VCaP (cell line): ENCODE data around the gene MTRFR.

Experiments
- H3K27ac ChIP-seq: fragments of 450-650 bp; 2 replicates; pipeline ENCODE4 v1.5.1; 2017
- TF ChIP-seq, protein P1 (sequence below): fragments of 450-650 bp; conservative IDR thresholded peaks from 2 replicates; pipeline ENCODE4 v1.5.1; 2017; ENCODE audit warnings: mild to moderate bottlenecking, moderate library complexity

The MTRFR gene

DNA sequence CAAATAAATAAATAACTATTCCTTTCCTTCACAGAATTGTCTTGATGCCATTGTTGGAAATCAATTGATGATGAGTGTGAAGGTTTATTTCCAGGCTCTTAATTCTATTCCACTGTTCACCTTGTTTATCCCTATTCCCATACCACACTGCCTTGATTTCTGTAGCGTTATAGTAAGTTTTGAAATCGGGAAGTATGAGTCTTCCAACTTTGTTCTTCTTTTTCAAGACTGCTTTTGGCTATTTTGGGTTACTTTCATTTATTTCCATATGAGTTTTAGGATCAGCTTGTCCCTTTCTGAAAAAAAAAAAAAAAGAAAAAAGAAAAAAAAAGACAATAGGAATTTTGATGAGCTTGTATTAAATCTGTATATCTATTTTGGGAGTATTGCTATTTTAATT lies 47.7 kb downstream of the MTRFR start:
- TF ChIP-seq, protein P1, sequence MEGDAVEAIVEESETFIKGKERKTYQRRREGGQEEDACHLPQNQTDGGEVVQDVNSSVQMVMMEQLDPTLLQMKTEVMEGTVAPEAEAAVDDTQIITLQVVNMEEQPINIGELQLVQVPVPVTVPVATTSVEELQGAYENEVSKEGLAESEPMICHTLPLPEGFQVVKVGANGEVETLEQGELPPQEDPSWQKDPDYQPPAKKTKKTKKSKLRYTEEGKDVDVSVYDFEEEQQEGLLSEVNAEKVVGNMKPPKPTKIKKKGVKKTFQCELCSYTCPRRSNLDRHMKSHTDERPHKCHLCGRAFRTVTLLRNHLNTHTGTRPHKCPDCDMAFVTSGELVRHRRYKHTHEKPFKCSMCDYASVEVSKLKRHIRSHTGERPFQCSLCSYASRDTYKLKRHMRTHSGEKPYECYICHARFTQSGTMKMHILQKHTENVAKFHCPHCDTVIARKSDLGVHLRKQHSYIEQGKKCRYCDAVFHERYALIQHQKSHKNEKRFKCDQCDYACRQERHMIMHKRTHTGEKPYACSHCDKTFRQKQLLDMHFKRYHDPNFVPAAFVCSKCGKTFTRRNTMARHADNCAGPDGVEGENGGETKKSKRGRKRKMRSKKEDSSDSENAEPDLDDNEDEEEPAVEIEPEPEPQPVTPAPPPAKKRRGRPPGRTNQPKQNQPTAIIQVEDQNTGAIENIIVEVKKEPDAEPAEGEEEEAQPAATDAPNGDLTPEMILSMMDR, result no peak
- no peak overlapping the region for H3K27ac ChIP-seq

DNA sequence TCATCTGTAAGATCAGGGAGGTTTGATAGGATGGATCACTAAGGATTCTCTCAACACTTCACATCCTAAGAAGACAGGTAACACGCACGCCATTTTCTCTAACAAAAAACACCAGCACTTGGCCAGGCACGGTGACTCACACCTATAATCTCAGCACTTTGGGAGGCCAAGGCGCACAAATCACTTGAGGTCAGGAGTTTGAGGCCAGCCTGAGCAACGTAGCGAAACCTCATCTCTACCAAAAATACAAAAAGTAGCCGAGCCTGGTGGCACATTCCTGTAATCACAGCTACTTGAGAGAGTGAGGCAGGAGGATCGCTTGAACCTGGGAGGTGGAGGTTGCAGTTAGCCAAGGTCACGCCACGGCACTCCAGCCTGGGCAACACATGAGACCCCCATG lies 48.9 kb downstream of the MTRFR start:
- TF ChIP-seq, protein P1, result no peak

DNA sequence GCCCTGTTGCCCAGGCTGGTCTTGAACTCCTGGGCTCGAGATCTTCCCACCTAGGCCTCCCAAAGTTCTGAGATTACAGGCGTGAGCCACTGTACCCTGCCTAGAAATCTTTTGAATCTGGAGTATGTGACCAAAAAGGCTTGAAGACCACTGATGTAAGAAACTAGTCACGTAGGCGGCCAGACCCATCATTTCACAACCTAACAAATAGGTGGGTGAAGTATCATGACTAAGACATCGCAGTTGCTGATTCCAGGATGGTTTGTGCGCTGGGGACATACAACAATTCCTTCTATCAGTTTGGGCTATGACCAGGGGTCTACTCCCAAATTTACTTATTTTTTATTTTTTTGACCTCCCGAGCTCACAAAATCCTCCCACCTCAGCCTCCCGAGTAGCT lies 50.2 kb downstream of the MTRFR start:
- no peak overlapping the region for H3K27ac ChIP-seq
- TF ChIP-seq, protein P1, result no peak

More for the DNA sequence above, 48.9 kb downstream of the MTRFR start:
- H3K27ac ChIP-seq, result no peak overlapping the region

DNA sequence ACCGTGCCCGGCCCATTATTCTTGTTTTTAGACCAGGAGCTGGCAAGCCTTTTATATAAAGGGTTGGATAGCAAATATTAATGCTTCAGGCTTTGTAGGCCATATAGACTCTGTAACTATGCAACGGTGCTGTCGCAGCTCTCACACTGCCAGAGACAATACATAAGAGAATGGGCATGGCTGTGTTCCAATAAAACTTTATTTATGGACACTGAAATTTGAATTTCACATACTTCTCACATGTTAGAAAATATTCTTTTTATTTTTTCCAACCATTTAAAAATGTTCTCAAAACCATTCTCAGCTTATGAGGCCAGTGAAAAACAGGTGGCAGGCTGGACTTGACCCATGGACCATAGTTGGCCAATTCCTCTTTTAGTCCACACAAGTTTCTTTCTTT lies 51.4 kb downstream of the MTRFR start:
- H3K27ac ChIP-seq, result no peak overlapping the region
- TF ChIP-seq, protein P1, result no peak

DNA sequence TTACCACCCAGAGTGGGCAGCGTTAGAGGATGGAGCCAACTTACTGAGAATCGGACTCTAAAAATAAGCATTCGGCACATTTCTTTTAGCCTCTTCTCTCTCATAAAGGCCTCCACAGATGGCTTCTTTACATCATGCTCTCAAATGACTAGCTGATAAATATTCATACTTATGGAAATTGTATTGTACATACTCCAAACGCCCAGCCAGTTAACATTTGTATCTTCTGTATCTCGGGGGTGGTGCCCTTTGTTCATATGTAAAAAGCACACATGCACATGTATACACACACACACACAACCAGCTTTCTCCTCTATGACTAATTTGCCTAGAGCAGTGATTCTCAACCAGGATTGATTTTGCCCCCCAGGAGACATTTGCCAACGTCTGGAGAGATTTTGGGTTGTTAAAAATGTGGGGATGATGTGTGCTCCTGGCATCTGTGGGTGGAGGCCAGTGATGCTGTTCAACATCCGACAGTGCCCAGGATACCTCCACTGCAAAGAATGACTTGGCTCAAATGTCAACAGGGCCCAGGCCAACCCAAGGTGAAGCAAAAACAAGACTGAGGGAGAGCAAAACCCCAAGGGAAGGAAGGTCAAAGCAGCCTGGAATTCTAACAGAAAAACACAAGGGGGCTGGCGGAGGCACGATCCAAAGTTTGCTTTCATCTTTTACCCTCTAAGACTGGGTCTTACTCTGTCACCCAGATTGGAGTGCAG lies 53.6 kb downstream of the MTRFR start:
- TF ChIP-seq, protein P1, result no peak
- no peak overlapping the region for H3K27ac ChIP-seq

DNA sequence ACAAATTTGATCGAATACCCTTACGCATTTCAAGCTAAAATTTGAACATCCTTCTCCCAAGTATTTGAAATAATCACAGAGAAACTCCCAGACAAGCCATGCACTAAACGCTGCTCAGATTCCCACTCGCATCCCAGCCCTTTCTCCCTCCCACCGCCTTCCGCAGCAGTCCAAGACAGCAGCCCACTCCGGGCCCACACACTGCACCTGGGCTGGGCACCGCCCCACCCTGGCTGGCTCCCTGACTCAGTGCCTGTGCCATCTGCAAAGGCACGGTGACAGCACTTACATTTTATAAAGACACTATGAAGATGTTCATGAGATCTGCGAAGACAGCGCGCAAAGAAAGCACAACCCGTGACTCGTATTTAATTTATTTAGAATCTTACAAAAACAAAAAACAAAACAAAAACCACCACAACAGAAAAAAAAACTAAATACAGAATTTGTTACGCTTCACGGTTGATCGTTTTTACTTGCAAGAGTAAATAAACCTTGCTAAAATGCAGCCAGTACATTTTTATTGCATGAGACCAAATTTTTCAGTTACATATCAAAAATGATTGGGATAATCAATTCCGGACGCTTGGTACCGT lies 55.6 kb downstream of the MTRFR start:
- TF ChIP-seq, protein P1, result no peak
- no peak overlapping the region for H3K27ac ChIP-seq

DNA sequence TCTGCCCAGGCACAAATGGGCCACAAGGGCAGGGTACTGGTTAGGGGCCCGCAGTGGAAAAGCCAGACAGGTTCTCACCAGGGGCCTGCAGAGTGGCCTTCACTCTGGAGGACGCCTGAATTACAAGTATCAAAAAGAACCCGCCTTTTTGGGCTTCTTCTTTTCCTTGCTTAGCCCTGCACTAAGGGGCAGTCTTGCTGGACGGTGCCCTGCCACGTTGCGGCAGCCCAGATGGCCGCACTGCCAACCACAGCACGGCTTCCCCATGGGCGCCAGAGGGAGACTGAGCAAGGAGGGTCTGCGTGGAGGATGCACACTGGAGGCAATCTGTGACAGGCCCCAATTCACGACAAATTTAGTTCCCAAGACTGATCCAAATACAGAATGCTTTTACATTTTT lies 56.7 kb downstream of the MTRFR start:
- no peak overlapping the region for H3K27ac ChIP-seq
- TF ChIP-seq, protein P1, result no peak
